ENCODE results near the gene USP22. TPM values are rescaled to one million over a fixed set of nuclear protein-coding genes. Genes with fewer than 3 reads are reported as not detected.

Gene USP22
- total and polyA plus RNA-seq, 2 of the 8 experiments (the other 6 are each of a cell fraction or from before 2014, with no cell fraction given): 221 to 316 TPM

GRCh38 chr17:20995873-20996723 lies 46.7 kb downstream of the USP22 start:
- H3K9me3 ChIP-seq (ENCODE audit: insufficient read depth in 2 of 2, low read depth in 1 of 2, low read length in 1 of 2): peaks cover 0 to 5% of the 10 kb centered on the region in 2 experiments; a peak in 1 of 4 replicates
- peaks cover 0 to 5% (median 3%) of the 10 kb centered on the region in 4 experiments; a peak in 4 of 7 replicates for H3K4me1 ChIP-seq (replicated peaks in 1 of 4; ENCODE audit: control insufficient read depth in 3 of 4, insufficient read depth in 4 of 4, low read length in 3 of 4)
- no peak overlapping the region for H2BK12ac ChIP-seq (ENCODE audit: low read depth, low read length)
- no peak overlapping the region for H3K27ac ChIP-seq (ENCODE audit: low read depth, low read length)
- H3K36me3 ChIP-seq (ENCODE audit: control insufficient read depth in 2 of 4, insufficient read depth in 4 of 4, low read length in 3 of 4): peaks cover 0 to 13% (median 2%) of the 10 kb centered on the region in 4 experiments; a peak in 4 of 8 replicates
- no peaks in the 10 kb centered on the region for H3K27me3 ChIP-seq (replicated peaks in 1 of 4; ENCODE audit: control insufficient read depth in 3 of 4, extremely low read depth in 1 of 4, insufficient read depth in 3 of 4, low read length in 3 of 4)
- H4K91ac ChIP-seq (replicated peaks; ENCODE audit: insufficient read length, low read length): no peak overlapping the region
- no peak overlapping the region for H2BK5ac ChIP-seq (ENCODE audit: low read depth, low read length)
- no peak overlapping the region for H2AK5ac ChIP-seq (ENCODE audit: low read depth, low read length)
- H3K9ac ChIP-seq (replicated peaks in 1 of 4; ENCODE audit: extremely low read depth in 1 of 4, low read depth in 3 of 4, low read length in 3 of 4): no peak overlapping the region
- H3K56ac ChIP-seq (replicated peaks; ENCODE audit: insufficient read length, low read depth, low read length): no peak overlapping the region
- POLR2A ChIA-PET (ENCODE audit: partially characterized antibody): interaction anchor here (1.1 to 1.2 kb wide), 2 partner anchors 30 to 52 kb away, joined by 3 read pairs; no protein-coding TSS in a partner anchor
- CTCF ChIA-PET (ENCODE audit: partially characterized antibody): interaction anchor here (0.6 to 3.1 kb wide), 3 partner anchors 9 to 52 kb away, joined by 4 to 21 read pairs (median 4); no protein-coding TSS in a partner anchor
- FAIRE-seq (no peak), DNase-seq (ENCODE audit: low read depth in 1 of 2, low spot score in 2 of 2) (no peak)
- H3K4ac ChIP-seq (replicated peaks; ENCODE audit: insufficient read length, low read depth, low read length): no peak overlapping the region
- no peak overlapping the region for H4K8ac ChIP-seq (ENCODE audit: extremely low read depth, insufficient read depth, low read length)
- H4K20me1 ChIP-seq (replicated peaks in 1 of 2; ENCODE audit: control insufficient read depth in 1 of 2, insufficient read depth in 2 of 2, low read length in 2 of 2): peaks cover 12 to 13% of the 10 kb centered on the region in 2 experiments
- no peak overlapping the region for H2BK15ac ChIP-seq (ENCODE audit: low read length)
- H2BK120ac ChIP-seq (replicated peaks; ENCODE audit: low read depth, low read length): no peak overlapping the region
- H3K18ac ChIP-seq (ENCODE audit: extremely low read depth, low read length): no peak overlapping the region
- H3K23me2 ChIP-seq (ENCODE audit: low read depth, low read length): no peaks in the 10 kb centered on the region
- no peak overlapping the region for H4K5ac ChIP-seq (ENCODE audit: insufficient read length, low read depth, low read length)
- no peak overlapping the region for H3K4me3 ChIP-seq (ENCODE audit: extremely low read depth in 1 of 4, insufficient read depth in 2 of 4, low read depth in 3 of 4, low read length in 4 of 4)
- H3K79me2 ChIP-seq (ENCODE audit: control insufficient read depth in 1 of 2, insufficient read depth in 2 of 2, low read length in 2 of 2): no peaks in the 10 kb centered on the region
- 87% methylated on average over 12 of the region's 12 CpGs; no CpG with 5 or more reads in 1 of the 2 experiments for WGBS, 2 experiments (ENCODE audit: extremely low coverage in 1 of 2, insufficient coverage in 1 of 2, insufficient read length in 1 of 2, insufficient replicate concordance in 2 of 2, low coverage in 1 of 2, low lambda C conversion rate in 2 of 2, missing lambda C conversion rate in 1 of 2)
- no peak overlapping the region for H3K23ac ChIP-seq (ENCODE audit: insufficient read length)
- no peak overlapping the region for H2AFZ ChIP-seq (ENCODE audit: low read length)
- no peaks in the 10 kb centered on the region; the same call in 1 of the 2 replicates for H3K79me1 ChIP-seq (ENCODE audit: low read depth, low read length)
- no peak overlapping the region for H3K14ac ChIP-seq (ENCODE audit: insufficient read length)
- no peak overlapping the region for H3K4me2 ChIP-seq (ENCODE audit: insufficient read depth in 1 of 2, low read depth in 2 of 2, low read length in 2 of 2)
- no peak overlapping the region for H2BK20ac ChIP-seq (ENCODE audit: low read length)
- TF ChIP-seq NRF1 (IDR thresholded peaks at IDR 0.05; ENCODE audit: low read depth, low read length): no peak
- no peak for TF ChIP-seq SP2 (IDR thresholded peaks at IDR 0.05; ENCODE audit: low read length)
- TF ChIP-seq ATF3 (IDR thresholded peaks at IDR 0.05; ENCODE audit: insufficient read depth, low read depth, low read length): no peak
- TF ChIP-seq SP4 (IDR thresholded peaks at IDR 0.05; ENCODE audit: low read length): no peak
- TF ChIP-seq USF2 (IDR thresholded peaks at IDR 0.05; ENCODE audit: low read length): no peak
- no peak for TF ChIP-seq CTBP2 (IDR thresholded peaks at IDR 0.05; ENCODE audit: borderline replicate concordance, insufficient read depth, insufficient read length, low read length)
- no peak for TF ChIP-seq KDM5A (IDR thresholded peaks at IDR 0.05; ENCODE audit: low read length)
- no peak for TF ChIP-seq RNF2 (IDR thresholded peaks at IDR 0.05; ENCODE audit: borderline replicate concordance, low read depth, low read length, missing control alignments, poor library complexity, severe bottlenecking)
- TF ChIP-seq TCF12 (IDR thresholded peaks at IDR 0.05; ENCODE audit: low read depth, low read length): no peak
- no peak for TF ChIP-seq EGR1 (IDR thresholded peaks at IDR 0.05; ENCODE audit: borderline replicate concordance, low read depth, low read length)

All from H1 (cell line).